Activated naive CD8-positive, alpha-beta T cell treated with anti-CD3 and anti-CD28 coated beads, Interleukin-2, amount 50 U/mL, for 24 hours (primary cell): ENCODE results near the gene EIF3A.
A peak's percentile ranks its signal among the peaks of the same experiment; 100 is the strongest.
"Not testable (repeated sequence)": the region's sequence is repeated elsewhere in the genome, so short reads cannot be mapped to it uniquely, and the experiment has no call there.

Source experiments
- ATAC-seq: fragments of 150-1000 bp; cut with Tn5 transposase; one replicate; pipeline ENCODE4 v1.10.0; 2021
- DNase-seq: peaks from one replicate; pipeline ENCODE4 v3.0.0; 2021
- H3K27ac Mint-ChIP-seq: one replicate; pipeline ENCODE4 v1.8.0; 2021; ENCODE audit warnings: mild to moderate bottlenecking, mixed read lengths
- H3K27me3 Mint-ChIP-seq: one replicate; pipeline ENCODE4 v1.8.0; 2021; ENCODE audit warnings: mixed read lengths
- H3K36me3 Mint-ChIP-seq: one replicate; pipeline ENCODE4 v1.8.0; 2021; ENCODE audit warnings: low read depth, mixed read lengths
- H3K4me1 Mint-ChIP-seq: one replicate; pipeline ENCODE4 v1.8.0; 2021; ENCODE audit warnings: mixed read lengths
- H3K4me3 Mint-ChIP-seq: one replicate; pipeline ENCODE4 v1.8.0; 2021; ENCODE audit warnings: mild to moderate bottlenecking, moderate library complexity, mixed read lengths
- H3K9me3 Mint-ChIP-seq: one replicate; pipeline ENCODE4 v1.8.0; 2021; ENCODE audit warnings: mixed read lengths

The EIF3A gene

GRCh38 chr10:119080521-119081259 lies at the start of gene EIF3A:
Gene EIF3A (minus strand): TSS chr10:119080817. CDS start chr10:119080676, 141 bp downstream.
- H3K4me3 Mint-ChIP-seq = peak within 1 kb of the TSS; percentile 97
- H3K4me1 Mint-ChIP-seq = peaks cover 39% of the 10 kb centered on the region
- H3K9me3 Mint-ChIP-seq = no peaks in the 10 kb centered on the region
- ATAC-seq (peak; percentile 89), DNase-seq (peak; percentile 95)
- H3K27me3 Mint-ChIP-seq = no peaks in the 10 kb centered on the region
- peaks cover 34% of the 10 kb centered on the region for H3K36me3 Mint-ChIP-seq
- H3K27ac Mint-ChIP-seq = peak within 1 kb of the TSS; percentile 94

- ATAC-seq (no peak), DNase-seq (no peak)
- H3K36me3 Mint-ChIP-seq = peaks cover 42% of the 10 kb centered on the region
- H3K9me3 Mint-ChIP-seq = no peaks in the 10 kb centered on the region
- H3K4me3 Mint-ChIP-seq = no peak overlapping the region
- peaks cover 43% of the 10 kb centered on the region for H3K4me1 Mint-ChIP-seq
- H3K27me3 Mint-ChIP-seq = no peaks in the 10 kb centered on the region
- H3K27ac Mint-ChIP-seq = no peak overlapping the region
Measured at GRCh38 chr10:119129721-119130120, 49.1 kb upstream of the EIF3A start.

- no peaks in the 10 kb centered on the region for H3K27me3 Mint-ChIP-seq
- DNase-seq (no peak), ATAC-seq (no peak)
- no peaks in the 10 kb centered on the region for H3K9me3 Mint-ChIP-seq
- H3K27ac Mint-ChIP-seq = no peak overlapping the region
- peaks cover 7% of the 10 kb centered on the region for H3K4me1 Mint-ChIP-seq
- H3K36me3 Mint-ChIP-seq = peaks cover 31% of the 10 kb centered on the region
- no peak overlapping the region for H3K4me3 Mint-ChIP-seq
Measured at GRCh38 chr10:119125942-119126341, 45.3 kb upstream of the EIF3A start.

- DNase-seq (no peak), ATAC-seq (no peak)
- Mint-ChIP-seq H3K27me3 (no peaks in the 10 kb centered on the region), H3K36me3 (peaks cover 18% of the 10 kb centered on the region), H3K27ac (no peak overlapping the region), H3K4me3 (no peak overlapping the region), H3K4me1 (peaks cover 12% of the 10 kb centered on the region), H3K9me3 (no peaks in the 10 kb centered on the region)
Measured at GRCh38 chr10:119120875-119121274, 40.3 kb upstream of the EIF3A start.

- no peaks in the 10 kb centered on the region for H3K27me3 Mint-ChIP-seq
- H3K4me1 Mint-ChIP-seq = peaks cover 12% of the 10 kb centered on the region
- H3K4me3 Mint-ChIP-seq = no peak overlapping the region
- DNase-seq (no peak), ATAC-seq (peak; percentile 43)
- H3K27ac Mint-ChIP-seq = peak overlapping the region; percentile 46
- no peaks in the 10 kb centered on the region for H3K9me3 Mint-ChIP-seq
- H3K36me3 Mint-ChIP-seq = peaks cover 16% of the 10 kb centered on the region
Measured at GRCh38 chr10:119120413-119120867, 39.8 kb upstream of the EIF3A start.

GRCh38 chr10:119119400-119119799 lies 38.8 kb upstream of the EIF3A start:
- no peak overlapping the region for H3K4me3 Mint-ChIP-seq
- H3K36me3 Mint-ChIP-seq = peaks cover 21% of the 10 kb centered on the region
- DNase-seq (no peak), ATAC-seq (no peak)
- H3K27me3 Mint-ChIP-seq = no peaks in the 10 kb centered on the region
- H3K27ac Mint-ChIP-seq = no peak overlapping the region
- no peaks in the 10 kb centered on the region for H3K9me3 Mint-ChIP-seq
- peaks cover 15% of the 10 kb centered on the region for H3K4me1 Mint-ChIP-seq

- Mint-ChIP-seq H3K4me3 (no peak overlapping the region), H3K4me1 (peaks cover 21% of the 10 kb centered on the region), H3K27ac (no peak overlapping the region), H3K9me3 (no peaks in the 10 kb centered on the region), H3K36me3 (peaks cover 22% of the 10 kb centered on the region), H3K27me3 (no peaks in the 10 kb centered on the region)
- no peak for DNase-seq
- ATAC-seq = no peak
Measured at GRCh38 chr10:119118231-119118630, 37.6 kb upstream of the EIF3A start.

GRCh38 chr10:119116326-119116951 lies 35.8 kb upstream of the EIF3A start:
- no peak overlapping the region for H3K4me3 Mint-ChIP-seq
- H3K27ac Mint-ChIP-seq = no peak overlapping the region
- DNase-seq = no peak
- no peak for ATAC-seq
- peaks cover 19% of the 10 kb centered on the region for H3K36me3 Mint-ChIP-seq
- no peaks in the 10 kb centered on the region for H3K27me3 Mint-ChIP-seq
- H3K4me1 Mint-ChIP-seq = peaks cover 21% of the 10 kb centered on the region
- H3K9me3 Mint-ChIP-seq = no peaks in the 10 kb centered on the region

- peaks cover 21% of the 10 kb centered on the region for H3K4me1 Mint-ChIP-seq
- ATAC-seq = no peak
- peaks cover 19% of the 10 kb centered on the region for H3K36me3 Mint-ChIP-seq
- no peaks in the 10 kb centered on the region for H3K9me3 Mint-ChIP-seq
- H3K27ac Mint-ChIP-seq = no peak overlapping the region
- DNase-seq = no peak
- H3K27me3 Mint-ChIP-seq = no peaks in the 10 kb centered on the region
- no peak overlapping the region for H3K4me3 Mint-ChIP-seq
Measured at GRCh38 chr10:119115926-119116325, 35.3 kb upstream of the EIF3A start.

GRCh38 chr10:119113751-119114732 lies 33.4 kb upstream of the EIF3A start:
- Mint-ChIP-seq H3K27me3 (no peaks in the 10 kb centered on the region), H3K36me3 (peaks cover 17% of the 10 kb centered on the region), H3K9me3 (no peaks in the 10 kb centered on the region), H3K4me1 (peaks cover 10% of the 10 kb centered on the region), H3K27ac (no peak overlapping the region), H3K4me3 (no peak overlapping the region)
- no peak for DNase-seq
- ATAC-seq = peak; percentile 36

GRCh38 chr10:119112056-119112455 lies 31.4 kb upstream of the EIF3A start:
- Mint-ChIP-seq H3K4me1 (peaks cover 13% of the 10 kb centered on the region), H3K9me3 (no peaks in the 10 kb centered on the region), H3K36me3 (peaks cover 20% of the 10 kb centered on the region), H3K27ac (no peak overlapping the region), H3K4me3 (no peak overlapping the region), H3K27me3 (no peaks in the 10 kb centered on the region)
- ATAC-seq = no peak
- DNase-seq = no peak

- not testable (repeated sequence) for ATAC-seq, H3K9me3 Mint-ChIP-seq, H3K4me3 Mint-ChIP-seq, H3K27ac Mint-ChIP-seq, H3K27me3 Mint-ChIP-seq, DNase-seq
- H3K36me3 Mint-ChIP-seq = peaks cover 12% of the 10 kb centered on the region
- peaks cover 11% of the 10 kb centered on the region for H3K4me1 Mint-ChIP-seq
Measured at GRCh38 chr10:119107771-119108170, 27.2 kb upstream of the EIF3A start.

GRCh38 chr10:119107106-119107505 lies 26.5 kb upstream of the EIF3A start:
- H3K27ac Mint-ChIP-seq, H3K9me3 Mint-ChIP-seq, H3K27me3 Mint-ChIP-seq, ATAC-seq, DNase-seq, H3K4me3 Mint-ChIP-seq: not testable (repeated sequence)
- H3K4me1 Mint-ChIP-seq = peaks cover 11% of the 10 kb centered on the region
- H3K36me3 Mint-ChIP-seq = peaks cover 10% of the 10 kb centered on the region

GRCh38 chr10:119105899-119106298 lies 25.3 kb upstream of the EIF3A start:
- H3K4me1 Mint-ChIP-seq = peaks cover 11% of the 10 kb centered on the region
- not testable (repeated sequence) for H3K36me3 Mint-ChIP-seq, DNase-seq, H3K9me3 Mint-ChIP-seq, H3K4me3 Mint-ChIP-seq, H3K27me3 Mint-ChIP-seq, ATAC-seq, H3K27ac Mint-ChIP-seq
